HG03025 (cell line): ENCODE results near the gene DKK2.

ENCODE experiments used
- ATAC-seq: cut with Tn5 transposase; IDR thresholded peaks from one replicate; pipeline ENCODE4 v1.9.1; 2021; ENCODE audit warnings: mild to moderate bottlenecking, moderate library complexity; ENCODE audit not compliant: unreplicated experiment, low FRiP score

DKK2 gene

GRCh38 chr4:107017443-107018343 lies 18.4 kb downstream of the DKK2 start:
- ATAC-seq, result no peak

- ATAC-seq, result no peak
These were observed 24.8 kb downstream of the DKK2 start for GRCh38 chr4:107011312-107011711.

GRCh38 chr4:107009196-107009968 lies 26.7 kb downstream of the DKK2 start:
- ATAC-seq, result no peak

GRCh38 chr4:107008115-107008514 lies 28.0 kb downstream of the DKK2 start:
- ATAC-seq, result no peak

GRCh38 chr4:107006218-107006617 lies 29.9 kb downstream of the DKK2 start:
- no peak for ATAC-seq

GRCh38 chr4:106996490-106996889 lies 39.6 kb downstream of the DKK2 start:
- no peak for ATAC-seq

GRCh38 chr4:106993827-106994226 lies 42.3 kb downstream of the DKK2 start:
- no peak for ATAC-seq

- no peak for ATAC-seq
These were observed 48.8 kb downstream of the DKK2 start for GRCh38 chr4:106987311-106987710.

- ATAC-seq, result no peak
These were observed 49.6 kb downstream of the DKK2 start for GRCh38 chr4:106986486-106986885.

GRCh38 chr4:106985830-106986229 lies 50.3 kb downstream of the DKK2 start:
- no peak for ATAC-seq

- no peak for ATAC-seq
These were observed 53.4 kb downstream of the DKK2 start for GRCh38 chr4:106982711-106983211.

GRCh38 chr4:106981431-106981830 lies 54.7 kb downstream of the DKK2 start:
- ATAC-seq, result no peak

- ATAC-seq, result no peak
These were observed 56.6 kb downstream of the DKK2 start for GRCh38 chr4:106979476-106979875.

GRCh38 chr4:106978046-106978774 lies 57.9 kb downstream of the DKK2 start:
- ATAC-seq, result no peak

GRCh38 chr4:106971636-106972035 lies 64.5 kb downstream of the DKK2 start:
- no peak for ATAC-seq

GRCh38 chr4:106967892-106968291 lies 68.2 kb downstream of the DKK2 start:
- no peak for ATAC-seq

GRCh38 chr4:106953036-106953705 lies 82.9 kb downstream of the DKK2 start:
- ATAC-seq, result no peak

GRCh38 chr4:106951891-106952290 lies 84.2 kb downstream of the DKK2 start:
- ATAC-seq, result no peak

- ATAC-seq, result no peak
These were observed 94.3 kb downstream of the DKK2 start for GRCh38 chr4:106941841-106942240.

- no peak for ATAC-seq
These were observed 105.6 kb downstream of the DKK2 start for GRCh38 chr4:106930522-106930921.
